ENCODE results near the gene GDPD4.

- TF ChIP-seq CTCF (IDR thresholded peaks at IDR 0.05) (no peak), POLR2AphosphoS5 (IDR thresholded peaks at IDR 0.05; ENCODE audit: low read depth, low read length) (no peak), SIN3A (IDR thresholded peaks at IDR 0.05; ENCODE audit: borderline replicate concordance, insufficient read depth, low read depth, low read length) (no peak)
Observed at GRCh38 chr11:77320351-77320750, 18.9 kb upstream of the GDPD4 start.
